ENCODE data around the gene CRNKL1. TPM values are rescaled to one million over a fixed set of nuclear protein-coding genes. Genes with fewer than 3 reads are reported as not detected.

Gene CRNKL1
- polyA plus RNA-seq, 1 experiment, result 7.8 TPM

DNA sequence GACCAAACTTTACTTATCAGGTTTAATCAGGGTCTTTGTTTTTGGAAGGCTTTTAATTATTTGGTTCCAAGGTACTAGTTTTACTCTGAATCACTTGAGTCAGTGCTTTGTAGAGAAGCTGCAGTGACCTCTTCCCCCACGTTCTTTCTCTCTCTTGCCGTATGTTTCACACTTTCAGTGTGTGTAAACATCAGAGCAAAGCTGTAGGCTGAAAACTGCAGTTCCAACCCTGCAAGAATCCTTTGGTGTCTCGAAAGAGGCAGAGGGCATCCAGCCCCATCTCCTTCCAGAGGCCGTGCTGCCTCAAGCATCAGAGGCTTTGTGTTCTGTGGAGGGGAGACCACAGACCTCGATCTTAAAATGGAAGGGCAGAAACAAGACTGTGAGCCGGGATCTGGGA is 42.1 kb upstream of the CRNKL1 start:
- Histone ChIP-seq H3K4me3 (ENCODE audit: low read depth, low read length) (no peak overlapping the region), H3K27me3 (ENCODE audit: control insufficient read depth, insufficient read depth, low read length) (no peaks in the 10 kb centered on the region), H3K36me3 (ENCODE audit: control insufficient read depth, insufficient read depth, low read length) (no peaks in the 10 kb centered on the region)
- DNase-seq (ENCODE audit: low read depth), result no peak
- POLR2A ChIA-PET, result no interaction called here
- CTCF ChIA-PET, result interaction anchor here (1.1 kb wide), 1 partner anchor 502 kb away, joined by 3 read pairs; no protein-coding TSS in a partner anchor
- TF ChIP-seq, protein P1, sequence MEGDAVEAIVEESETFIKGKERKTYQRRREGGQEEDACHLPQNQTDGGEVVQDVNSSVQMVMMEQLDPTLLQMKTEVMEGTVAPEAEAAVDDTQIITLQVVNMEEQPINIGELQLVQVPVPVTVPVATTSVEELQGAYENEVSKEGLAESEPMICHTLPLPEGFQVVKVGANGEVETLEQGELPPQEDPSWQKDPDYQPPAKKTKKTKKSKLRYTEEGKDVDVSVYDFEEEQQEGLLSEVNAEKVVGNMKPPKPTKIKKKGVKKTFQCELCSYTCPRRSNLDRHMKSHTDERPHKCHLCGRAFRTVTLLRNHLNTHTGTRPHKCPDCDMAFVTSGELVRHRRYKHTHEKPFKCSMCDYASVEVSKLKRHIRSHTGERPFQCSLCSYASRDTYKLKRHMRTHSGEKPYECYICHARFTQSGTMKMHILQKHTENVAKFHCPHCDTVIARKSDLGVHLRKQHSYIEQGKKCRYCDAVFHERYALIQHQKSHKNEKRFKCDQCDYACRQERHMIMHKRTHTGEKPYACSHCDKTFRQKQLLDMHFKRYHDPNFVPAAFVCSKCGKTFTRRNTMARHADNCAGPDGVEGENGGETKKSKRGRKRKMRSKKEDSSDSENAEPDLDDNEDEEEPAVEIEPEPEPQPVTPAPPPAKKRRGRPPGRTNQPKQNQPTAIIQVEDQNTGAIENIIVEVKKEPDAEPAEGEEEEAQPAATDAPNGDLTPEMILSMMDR (IDR thresholded peaks at IDR 0.05; ENCODE audit: insufficient read depth, low read depth, low read length), result no peak

DNA sequence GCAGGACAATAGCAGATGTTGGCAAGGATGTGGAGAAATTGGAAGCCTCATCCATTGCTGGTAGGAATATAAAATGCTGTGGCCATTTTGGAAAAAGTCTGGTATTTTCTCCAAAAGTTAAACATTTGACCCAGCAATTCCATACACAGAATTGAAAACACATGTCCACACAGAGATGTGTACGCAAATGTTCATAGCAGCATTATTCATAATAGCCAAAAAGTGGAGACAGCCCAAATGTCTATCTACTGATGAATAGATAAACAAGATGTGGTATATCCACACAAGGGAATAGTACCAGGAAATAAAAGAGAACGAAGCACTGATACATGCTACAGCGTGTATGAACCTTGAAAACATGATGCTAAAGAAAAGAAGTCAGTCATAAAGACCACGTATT is 40.6 kb upstream of the CRNKL1 start:
- ChIA-PET POLR2A (no interaction called here), CTCF (no interaction called here)
- TF ChIP-seq, protein P1 (IDR thresholded peaks at IDR 0.05; ENCODE audit: insufficient read depth, low read depth, low read length), result no peak
- no peak for DNase-seq (ENCODE audit: low read depth)
- Histone ChIP-seq H3K4me3 (ENCODE audit: low read depth, low read length) (no peak overlapping the region), H3K27me3 (ENCODE audit: control insufficient read depth, insufficient read depth, low read length) (no peaks in the 10 kb centered on the region), H3K36me3 (ENCODE audit: control insufficient read depth, insufficient read depth, low read length) (no peaks in the 10 kb centered on the region)

DNA sequence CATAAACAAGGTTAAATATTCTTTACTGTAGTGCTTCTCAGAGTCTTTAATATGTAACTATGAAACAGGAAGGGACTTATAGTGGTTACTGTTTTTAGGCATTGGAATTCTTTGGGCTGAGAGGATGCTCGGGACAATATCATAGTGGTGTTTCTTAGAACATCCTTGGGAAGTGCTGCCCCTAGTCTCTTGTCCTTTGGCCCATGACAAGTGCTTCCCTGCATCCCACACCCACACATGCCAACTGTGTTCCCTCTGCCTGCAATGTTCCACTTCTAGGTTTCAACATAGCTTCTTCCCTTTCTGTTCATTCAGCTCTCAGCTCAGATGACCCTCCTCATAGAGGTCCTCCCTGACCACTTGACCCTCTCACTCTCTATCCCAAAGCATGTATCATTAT is 37.7 kb upstream of the CRNKL1 start:
- H3K27me3 ChIP-seq (ENCODE audit: control insufficient read depth, insufficient read depth, low read length), result peaks cover 2% of the 10 kb centered on the region; the same call in 1 of the 2 replicates
- H3K36me3 ChIP-seq (ENCODE audit: control insufficient read depth, insufficient read depth, low read length), result no peaks in the 10 kb centered on the region
- CTCF ChIA-PET, result no interaction called here
- H3K4me3 ChIP-seq (ENCODE audit: low read depth, low read length), result no peak overlapping the region
- POLR2A ChIA-PET, result no interaction called here
- TF ChIP-seq, protein P1 (IDR thresholded peaks at IDR 0.05; ENCODE audit: insufficient read depth, low read depth, low read length), result no peak
- no peak for DNase-seq (ENCODE audit: low read depth)

- CTCF ChIA-PET, result interaction anchor here (1.3 kb wide), 1 partner anchor 140 kb away, joined by 3 read pairs; no protein-coding TSS in a partner anchor
- DNase-seq (ENCODE audit: low read depth), result no peak
- TF ChIP-seq, protein P1 (IDR thresholded peaks at IDR 0.05; ENCODE audit: insufficient read depth, low read depth, low read length), result no peak
- POLR2A ChIA-PET, result no interaction called here
- Histone ChIP-seq H3K27me3 (ENCODE audit: control insufficient read depth, insufficient read depth, low read length) (peaks cover 2% of the 10 kb centered on the region; the same call in 1 of the 2 replicates), H3K36me3 (ENCODE audit: control insufficient read depth, insufficient read depth, low read length) (no peaks in the 10 kb centered on the region), H3K4me3 (ENCODE audit: low read depth, low read length) (no peak overlapping the region)
Measured at GRCh38 chr20:20089018-20089417, 36.8 kb upstream of the CRNKL1 start.

DNA sequence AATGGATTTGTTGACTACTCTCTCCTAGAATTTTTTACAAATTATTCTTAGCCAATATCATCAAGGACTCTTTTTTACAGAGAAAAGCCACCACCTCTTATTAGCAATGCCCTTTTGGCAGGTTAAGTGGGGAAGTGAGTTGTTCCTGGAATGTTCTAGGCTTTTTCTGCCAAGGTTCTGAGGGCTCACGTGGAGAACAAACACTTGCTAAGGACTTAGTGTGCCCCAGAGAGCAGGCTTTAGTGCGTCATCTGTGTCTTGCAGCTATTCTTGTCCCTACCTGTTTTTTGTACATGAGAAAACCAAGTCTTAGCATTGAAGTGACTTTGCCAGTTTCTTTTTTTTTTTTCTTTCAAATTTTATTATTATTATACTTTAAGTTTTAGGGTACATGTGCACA is 33.5 kb upstream of the CRNKL1 start:
- DNase-seq (ENCODE audit: low read depth), result no peak

More for the DNA sequence above, 33.5 kb upstream of the CRNKL1 start:
- CTCF ChIA-PET, result interaction anchor here (1.5 to 4.2 kb wide), 2 partner anchors 152 to 508 kb away, joined by 4 to 33 read pairs; no protein-coding TSS in a partner anchor
- Histone ChIP-seq H3K4me3 (ENCODE audit: low read depth, low read length) (no peak overlapping the region), H3K36me3 (ENCODE audit: control insufficient read depth, insufficient read depth, low read length) (no peaks in the 10 kb centered on the region), H3K27me3 (ENCODE audit: control insufficient read depth, insufficient read depth, low read length) (peaks cover 6% of the 10 kb centered on the region)
- TF ChIP-seq, protein P1 (IDR thresholded peaks at IDR 0.05; ENCODE audit: insufficient read depth, low read depth, low read length), result no peak
- POLR2A ChIA-PET, result no interaction called here

All from BJ (cell line).